ENCODE measurements around the gene STK39.

Gene STK39

GRCh38 chr2:168157070-168157469, 90.3 kb downstream of the STK39 start:
- DNase-seq: no peak

DNA sequence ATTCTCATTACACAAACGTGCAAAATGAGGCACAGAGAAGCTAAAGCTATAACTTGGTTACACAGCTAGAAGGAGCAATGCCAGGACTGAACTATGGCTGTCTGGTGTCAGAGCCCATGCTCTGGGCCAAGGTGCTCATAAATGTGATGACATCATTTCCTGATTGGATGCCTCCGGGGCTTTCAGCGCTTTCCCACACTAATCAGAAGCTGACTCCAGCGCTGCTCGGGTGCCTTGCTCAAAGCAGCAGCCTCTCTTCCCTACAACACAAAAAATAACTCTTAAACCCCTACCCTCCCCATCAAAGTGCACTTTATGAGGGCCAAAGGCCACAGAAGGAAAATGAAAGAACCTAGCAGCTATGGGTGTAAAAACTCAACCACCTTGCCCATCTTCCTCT, 90.7 kb downstream of the STK39 start:
- DNase-seq: no peak

GRCh38 chr2:168155680-168156079, 91.7 kb downstream of the STK39 start:
- no peak for DNase-seq

GRCh38 chr2:168155046-168155445, 92.3 kb downstream of the STK39 start:
- no peak for DNase-seq

DNA sequence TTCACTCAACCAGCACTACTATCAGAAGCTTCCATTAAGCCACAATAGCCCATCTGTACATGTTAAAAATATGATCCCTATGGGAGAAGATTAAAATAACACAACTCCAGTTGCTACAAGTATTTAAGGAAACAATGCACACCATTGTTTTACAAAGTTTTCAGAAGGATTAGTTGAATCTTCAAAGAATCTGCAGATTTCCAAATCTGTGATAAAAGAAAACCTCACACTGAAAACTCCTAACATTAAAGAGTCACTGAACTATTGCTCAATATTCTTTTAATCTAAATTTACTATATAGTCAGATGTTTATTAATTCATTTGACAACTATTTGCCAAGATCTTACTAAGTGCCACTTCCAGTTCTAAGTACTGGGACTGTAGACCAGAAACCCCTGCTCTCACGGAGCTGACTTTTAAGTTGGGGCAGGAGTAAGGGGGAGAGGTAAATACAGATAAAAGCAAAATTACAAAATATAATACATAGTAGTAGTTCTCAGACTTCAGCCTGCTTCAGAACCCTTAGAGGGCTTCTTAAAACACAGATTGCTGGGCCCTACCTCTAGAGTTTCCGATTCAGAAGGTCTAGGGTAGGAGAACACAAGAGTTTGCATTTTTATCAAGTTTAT, 94.4 kb downstream of the STK39 start:
- no peak for DNase-seq

DNA sequence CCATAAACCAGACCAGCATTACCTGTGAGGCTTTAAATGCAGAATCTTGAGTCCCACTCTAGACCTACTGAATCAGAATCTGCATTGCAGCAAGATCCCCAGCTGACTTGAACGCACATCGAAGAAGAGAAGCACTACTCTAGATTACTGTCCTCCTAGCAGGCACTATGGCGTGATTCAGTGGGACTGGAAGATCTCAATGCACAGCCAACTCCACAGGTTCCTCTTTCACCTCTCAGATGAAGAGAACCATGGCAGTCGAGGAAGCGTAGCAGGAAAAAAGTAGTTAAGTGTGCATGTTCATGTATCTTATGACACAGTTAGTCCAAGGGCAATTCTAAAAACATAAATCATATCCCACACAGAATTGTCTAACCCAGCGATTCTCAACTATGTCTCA, 97.4 kb downstream of the STK39 start:
- DNase-seq: no peak

DNA sequence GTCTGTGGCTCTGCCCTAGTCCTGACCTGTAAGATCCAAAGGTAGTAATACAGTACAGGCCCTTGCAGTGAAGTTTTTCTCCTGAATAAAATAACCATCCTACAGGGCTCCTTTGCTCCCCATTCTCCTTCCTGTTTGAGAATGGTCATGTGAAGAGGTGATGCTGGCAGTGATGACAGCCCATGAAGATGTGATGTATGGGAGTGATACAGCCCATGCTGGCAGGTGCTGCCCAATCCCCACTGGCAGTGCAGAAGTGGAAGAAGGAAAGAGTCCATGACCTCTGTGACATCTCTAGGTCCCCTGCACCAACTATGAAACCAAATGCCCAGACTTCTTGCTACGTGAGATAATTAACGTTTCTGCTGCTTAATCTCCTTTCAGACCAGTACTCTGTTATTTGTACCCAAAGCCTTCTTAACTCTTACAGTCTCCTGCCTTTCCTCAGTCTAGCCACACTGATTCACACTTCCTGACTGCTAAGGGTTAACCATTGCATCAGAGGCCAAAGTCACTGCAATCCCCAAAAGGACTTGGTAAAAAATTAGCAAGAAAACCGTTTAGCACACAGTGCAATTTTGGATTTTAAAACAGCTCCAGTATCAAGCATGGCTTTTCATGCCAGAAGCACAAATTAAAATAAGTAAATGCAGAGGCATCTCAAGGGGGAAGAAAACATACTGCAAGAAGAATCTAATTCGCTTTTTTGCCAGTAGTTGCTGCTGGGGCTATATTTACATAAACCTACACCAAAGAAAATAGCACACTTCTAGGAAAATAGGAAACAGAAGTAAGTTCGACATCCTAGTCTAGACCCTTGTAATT, 98.0 kb downstream of the STK39 start:
- DNase-seq: no peak

DNA sequence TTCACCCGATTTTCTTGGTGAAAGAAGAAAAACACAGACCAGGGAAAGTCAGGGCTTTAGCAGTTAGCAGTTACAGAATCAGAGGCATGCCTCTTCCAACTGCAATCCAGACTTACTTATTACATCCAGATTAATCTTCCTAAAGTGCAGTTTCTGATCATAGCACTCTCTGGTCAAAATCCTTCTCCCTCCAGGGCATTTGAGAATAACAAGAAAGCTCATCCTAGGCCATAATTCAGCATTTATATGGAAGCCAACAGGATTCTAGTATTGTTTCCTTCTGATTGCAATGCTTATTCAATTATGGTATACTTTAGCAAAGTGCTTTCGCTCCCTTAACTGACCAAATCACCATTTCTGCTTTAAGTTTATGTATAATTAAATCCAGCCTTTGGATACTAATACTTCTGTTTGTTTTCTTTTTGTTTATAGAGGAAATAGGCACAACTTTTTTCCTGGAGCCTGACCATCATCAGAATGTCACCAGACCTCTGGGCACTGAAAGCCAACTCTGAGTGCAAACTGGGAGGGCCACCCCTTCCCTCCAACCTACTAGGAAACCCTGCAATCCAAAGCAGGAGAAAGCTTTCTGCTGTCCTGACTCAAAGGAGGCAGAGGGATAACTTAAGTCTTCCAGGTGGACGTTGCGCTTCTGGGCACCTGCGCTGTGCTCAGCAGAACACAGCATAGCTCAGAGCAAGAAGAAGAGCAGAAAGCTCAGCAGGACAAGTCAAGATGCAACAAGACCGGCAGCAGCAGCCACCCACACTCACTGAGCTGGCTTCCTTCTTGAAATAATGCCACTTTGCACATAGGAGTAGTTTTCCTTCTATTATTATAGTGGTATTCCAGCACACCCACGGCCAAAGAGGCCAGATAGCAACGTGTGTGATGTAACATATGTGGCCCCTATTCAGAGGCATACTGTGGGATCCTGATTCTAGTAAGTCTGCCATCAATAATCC, 99.3 kb downstream of the STK39 start:
- no peak for DNase-seq

DNA sequence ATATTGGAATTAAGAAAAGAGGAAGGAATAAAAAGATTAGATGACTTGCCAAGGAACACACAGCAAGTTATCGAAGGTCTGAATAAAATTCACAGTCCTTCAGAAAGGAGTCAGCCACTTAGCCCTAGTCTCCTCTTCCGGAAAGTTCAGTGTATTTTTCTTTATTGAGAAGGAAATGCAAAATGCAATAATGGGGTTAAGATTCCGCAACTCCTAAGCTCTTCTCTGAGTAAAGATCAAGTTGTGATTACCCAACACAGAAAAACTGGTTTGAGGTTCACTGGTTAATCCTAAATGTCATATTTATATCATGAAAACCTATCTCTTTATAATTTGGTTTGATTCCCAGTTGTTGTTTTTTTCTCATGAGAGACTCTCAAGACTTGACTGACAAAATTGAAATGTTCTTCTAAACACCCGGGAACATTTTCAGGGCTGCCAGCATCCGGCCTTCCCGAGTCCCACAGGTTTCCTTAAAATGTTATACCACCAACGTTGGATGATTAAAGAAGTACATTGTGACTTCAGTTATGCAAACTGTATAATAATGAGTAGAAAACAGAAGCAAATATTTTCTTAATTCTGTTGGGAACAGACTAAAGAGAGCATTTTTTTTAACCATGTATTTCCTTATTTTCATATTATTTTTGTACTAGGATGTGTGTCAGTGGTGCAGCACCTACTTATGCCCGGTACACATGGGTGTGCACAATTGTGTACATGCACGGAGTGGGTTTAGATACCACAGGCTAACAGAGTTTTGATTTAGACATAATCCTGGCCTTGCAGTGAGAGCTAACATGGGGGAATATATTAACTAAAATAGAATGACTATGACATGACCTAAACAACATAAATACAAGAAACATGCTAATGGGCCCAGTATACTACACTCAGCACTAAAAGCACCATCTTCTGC, 100.2 kb downstream of the STK39 start:
- no peak for DNase-seq

- DNase-seq: no peak
Measured at GRCh38 chr2:168145426-168146310, 101.7 kb downstream of the STK39 start.

GRCh38 chr2:168145011-168145410, 102.4 kb downstream of the STK39 start:
- DNase-seq: no peak

GRCh38 chr2:168143813-168144212, 103.6 kb downstream of the STK39 start:
- no peak for DNase-seq

DNA sequence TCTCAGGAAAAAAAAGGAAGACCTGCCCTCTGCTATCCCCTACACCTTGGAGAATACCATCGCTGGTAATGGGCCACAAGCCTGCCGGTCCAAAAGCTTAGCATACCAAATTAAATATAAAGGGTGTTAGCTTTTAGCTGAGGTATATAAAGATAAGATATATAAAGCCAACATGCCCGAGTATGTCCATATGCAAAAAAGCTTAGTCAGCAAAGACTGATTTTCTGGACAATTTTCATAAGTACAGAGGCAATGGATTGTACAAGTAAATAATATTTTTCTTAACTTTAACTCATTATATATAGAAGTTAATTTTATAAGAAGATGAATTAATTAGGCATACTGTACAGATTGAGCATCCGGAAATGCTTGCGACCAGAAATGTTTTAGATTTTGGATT, 106.5 kb downstream of the STK39 start:
- no peak for DNase-seq

DNA sequence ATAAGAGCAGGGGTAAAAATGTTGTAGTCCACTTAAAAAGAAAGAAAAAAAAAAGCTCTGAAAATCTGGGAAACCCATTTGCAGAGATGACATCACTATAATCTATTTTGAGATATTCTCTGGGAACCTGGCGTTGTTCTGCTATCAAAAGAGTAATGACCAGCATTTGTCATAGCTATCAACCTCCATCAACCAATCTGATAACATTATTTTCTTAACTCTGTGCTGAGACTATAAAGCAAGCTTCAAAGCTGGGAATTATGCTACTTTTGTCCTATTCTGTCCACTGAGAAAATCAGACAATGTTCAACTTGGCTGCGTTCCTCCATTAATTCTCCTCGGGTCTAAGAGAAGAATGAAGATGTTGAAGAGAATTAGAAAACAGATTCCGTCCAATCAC, 107.5 kb downstream of the STK39 start:
- DNase-seq: no peak

DNA sequence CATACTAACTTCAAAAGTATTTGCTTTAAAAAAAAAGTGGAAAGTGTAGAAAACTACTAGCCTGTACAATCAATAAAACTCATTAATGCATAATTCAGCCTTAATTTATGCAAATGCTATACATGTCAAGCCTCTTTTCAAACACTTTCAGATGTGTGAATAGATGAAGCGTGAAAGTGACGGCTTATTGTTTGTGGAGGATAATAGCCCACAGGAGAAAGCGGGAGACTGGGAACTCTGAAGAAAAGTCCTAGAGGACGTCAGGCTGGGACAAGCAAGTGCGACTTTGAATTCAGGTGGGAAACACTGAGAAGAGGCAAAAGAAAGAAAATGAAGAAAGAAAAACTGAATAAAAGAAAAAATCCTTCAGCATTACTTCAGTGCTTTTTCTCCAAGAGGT, 108.5 kb downstream of the STK39 start:
- DNase-seq: no peak

- DNase-seq: no peak
Measured at GRCh38 chr2:168138374-168138773, 109.0 kb downstream of the STK39 start.

- DNase-seq: no peak
Measured at GRCh38 chr2:168137510-168138180, 109.8 kb downstream of the STK39 start.

DNA sequence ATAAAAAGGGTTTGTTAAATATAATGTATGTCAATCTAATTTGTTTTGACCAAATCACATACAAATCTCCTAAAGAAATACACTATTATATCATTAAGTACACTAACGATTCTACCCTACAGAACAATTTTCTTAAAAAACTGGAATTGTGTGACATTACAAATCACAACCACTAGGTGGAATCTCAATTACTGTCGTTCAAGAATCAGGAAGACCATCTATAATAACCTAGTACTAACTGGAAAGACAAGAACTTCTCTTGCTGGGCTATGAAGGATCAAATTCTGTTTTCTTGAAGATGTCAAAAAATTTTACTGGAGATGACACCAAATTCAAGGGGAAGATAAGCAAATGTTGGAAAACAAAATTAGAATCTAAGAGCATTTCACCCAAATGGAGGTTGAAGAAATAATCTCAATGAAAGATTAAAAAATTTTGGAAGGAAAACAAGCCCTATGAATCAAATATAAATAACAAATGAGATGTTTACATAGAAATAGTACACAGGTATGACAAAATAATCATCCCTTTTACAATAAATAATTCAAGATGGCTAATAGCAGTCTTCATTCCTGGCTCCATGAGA, 110.9 kb downstream of the STK39 start:
- peak; percentile 6 for DNase-seq

- no peak for DNase-seq
Measured at GRCh38 chr2:168135630-168136029, 111.8 kb downstream of the STK39 start.

GRCh38 chr2:168135121-168135520, 112.3 kb downstream of the STK39 start:
- no peak for DNase-seq
